ENCODE results near the gene HGF. TPM values are rescaled to one million over a fixed set of nuclear protein-coding genes. Genes with fewer than 3 reads are reported as not detected.

The HGF gene
- total and polyA plus RNA-seq, 10 of the 15 experiments (the other 5 are each of a cell fraction or from before 2014, with no cell fraction given), result 0.10 to 1.7 (median 0.99) TPM

GRCh38 chr7:81740403-81740802 lies 29.4 kb downstream of the HGF start (continued):
- TF ChIP-seq HDAC2 (IDR thresholded peaks at IDR 0.05) (no peak), ASH2L (IDR thresholded peaks at IDR 0.05; ENCODE audit: borderline replicate concordance, low read depth) (no peak), NKRF (conservative IDR thresholded peaks at IDR 0.05) (no peak), NFYA (IDR thresholded peaks at IDR 0.05; ENCODE audit: borderline replicate concordance, low read depth, low read length) (no peak), ZBED1 (IDR thresholded peaks at IDR 0.05; ENCODE audit: borderline replicate concordance) (no peak), REST (IDR thresholded peaks at IDR 0.05; ENCODE audit: low read depth, low read length) (no peak)

DNA sequence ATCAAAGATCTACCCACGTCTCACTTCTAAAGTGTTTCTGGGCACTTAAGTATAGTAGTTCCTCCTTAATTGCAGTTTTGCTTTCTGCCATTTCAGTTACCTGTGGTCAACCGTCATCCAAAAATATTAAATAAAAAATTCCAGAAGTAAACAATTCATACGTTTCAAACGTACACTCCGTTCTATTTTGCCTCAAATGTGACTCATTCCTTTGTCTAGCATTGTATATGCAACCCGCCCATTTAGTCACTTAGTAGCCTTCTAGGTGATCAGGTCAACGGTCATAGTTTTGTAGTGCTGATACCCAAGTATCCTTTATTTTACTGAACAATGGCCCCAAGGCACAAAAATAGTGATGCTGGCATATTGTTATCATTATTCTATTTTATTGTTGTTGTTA lies 33.8 kb downstream of the HGF start:
- in situ Hi-C loops (cut with MboI), result no loop called here

More for the DNA sequence above, 33.8 kb downstream of the HGF start:
- no peaks in the 10 kb centered on the region for H3K4me1 ChIP-seq (ENCODE audit: control insufficient read depth, insufficient read depth, low read length)
- H3K36me3 ChIP-seq (ENCODE audit: control insufficient read depth in 2 of 2, insufficient read depth in 2 of 2, low read length in 1 of 2), result no peaks in the 10 kb centered on the region
- H3K9ac ChIP-seq (ENCODE audit: control insufficient read depth, insufficient read depth, low read length), result no peak overlapping the region
- SMC1A ChIA-PET (ENCODE audit: uncharacterized antibody, unreplicated experiment), result no interaction called here
- no TSS peak for BruUV-seq (replicated peaks)
- intact Hi-C loops (cut with micrococcal nuclease; ENCODE audit: unreplicated experiment), result no loop called here
- no peak for TF ChIP-seq TCF3 (IDR thresholded peaks at IDR 0.05; ENCODE audit: borderline replicate concordance, insufficient read depth, low read depth, low read length)
- H3K27ac ChIP-seq (ENCODE audit: control insufficient read depth, insufficient read depth), result no peak overlapping the region
- RAD21 ChIA-PET (ENCODE audit: unreplicated experiment), result no interaction called here
- no peaks in the 10 kb centered on the region for H3K9me3 ChIP-seq (replicated peaks; ENCODE audit: control insufficient read depth, insufficient read depth, low read length)
- H2AFZ ChIP-seq (ENCODE audit: control insufficient read depth, low read depth, low read length), result no peak overlapping the region
- no peaks in the 10 kb centered on the region for H4K20me1 ChIP-seq (ENCODE audit: control insufficient read depth, insufficient read depth)
- POLR2A ChIA-PET, result no interaction called here
- ATAC-seq (no peak), DNase-seq (ENCODE audit: low read depth, low spot score) (no peak), FAIRE-seq (no peak)
- no peaks in the 10 kb centered on the region for H3K79me2 ChIP-seq (ENCODE audit: control insufficient read depth, insufficient read depth, low read length)
- CTCF ChIA-PET, result no interaction called here
- H3K4me2 ChIP-seq (ENCODE audit: control insufficient read depth, insufficient read depth), result no peak overlapping the region
- 34% methylated on average over 7 of the region's 7 CpGs for WGBS (ENCODE audit: insufficient coverage, insufficient replicate concordance, low lambda C conversion rate, missing lambda C conversion rate)
- no peaks in the 10 kb centered on the region for H3K27me3 ChIP-seq (replicated peaks in 1 of 2; ENCODE audit: control insufficient read depth in 2 of 2, insufficient read depth in 2 of 2, low read length in 1 of 2)
- no peak overlapping the region for H3K4me3 ChIP-seq

All from GM12878 (cell line).